OCI-LY3 (cell line): ENCODE data around the gene UGT3A1.
"Not testable (repeated sequence)": the region's sequence is repeated elsewhere in the genome, so short reads cannot be mapped to it uniquely, and the experiment has no call there.

ENCODE experiments used
- H2AFZ ChIP-seq: fragments of 200-600, 300-600 bp; shearing (Covaris generic); 2 replicates; pipeline ENCODE4 v1.6.0; 2014; ENCODE audit warnings: antibody characterized with exemption, low read depth, low read length
- H3K27ac ChIP-seq: fragments of 200-600, 300-600 bp; sonication (generic); 2 replicates; pipeline ENCODE4 v1.5.1; 2014; ENCODE audit warnings: mild to moderate bottlenecking, low read length, moderate library complexity, mixed read lengths
- H3K27me3 ChIP-seq: fragments of 200-600, 300-600 bp; sonication (generic); 2 replicates; pipeline ENCODE4 v1.6.1; 2014; ENCODE audit warnings: low read depth, low read length, mixed read lengths
- H3K36me3 ChIP-seq: fragments of 200-600, 300-600 bp; sonication (generic); replicated peaks from 2 replicates; pipeline ENCODE3; 2014; ENCODE audit warnings: low read depth, low read length, mixed read lengths
- H3K4me1 ChIP-seq: fragments of 300-600, 200-600 bp; sonication (generic); 2 replicates; pipeline ENCODE4 v1.6.1; 2014; ENCODE audit warnings: low read length, mixed read lengths
- H3K4me2 ChIP-seq: fragments of 200-600, 300-600 bp; sonication (generic); 2 replicates; pipeline ENCODE4 v1.6.1; 2014; ENCODE audit warnings: low read length, mixed read lengths
- H3K4me3 ChIP-seq: fragments of 300-600, 200-600 bp; sonication (generic); 2 replicates; pipeline ENCODE4 v1.5.1; 2014; ENCODE audit warnings: antibody characterized with exemption, mild to moderate bottlenecking, low read length, moderate library complexity
- H3K79me2 ChIP-seq: fragments of 300-600, 200-600 bp; shearing (Covaris generic); 2 replicates; pipeline ENCODE4 v1.6.1; 2014; ENCODE audit warnings: mild to moderate bottlenecking, low read length, mixed read lengths
- H3K9ac ChIP-seq: fragments of 300-600, 200-600 bp; shearing (Covaris generic); 2 replicates; pipeline ENCODE4 v1.6.0; 2014; ENCODE audit warnings: mild to moderate bottlenecking, low read length, moderate library complexity
- H3K9me3 ChIP-seq: fragments of 200-600, 300-600 bp; shearing (Covaris generic); 2 replicates; pipeline ENCODE4 v1.6.1; 2014; ENCODE audit warnings: low read length, mixed read lengths; ENCODE audit not compliant: insufficient read depth
- H4K20me1 ChIP-seq: fragments of 200-600, 300-600 bp; sonication (generic); 2 replicates; pipeline ENCODE4 v1.6.1; 2016; ENCODE audit warnings: low read length, mixed read lengths; ENCODE audit not compliant: insufficient read depth
- CTCF ChIP-seq: fragments of 200-600, 300-600 bp; sonication (generic); IDR thresholded peaks from 2 replicates; pipeline ENCODE4 v1.5.1; 2014; ENCODE audit warnings: antibody characterized with exemption, low read length, low read depth
- EZH2phosphoT487 ChIP-seq: fragments of 200-600 bp; shearing (Covaris generic); IDR thresholded peaks from 2 replicates; pipeline ENCODE4 v1.6.1; 2018; ENCODE audit warnings: antibody characterized with exemption, mixed run types, low read depth

The UGT3A1 gene

GRCh38 chr5:36027711-36028110, 36.5 kb upstream of the UGT3A1 start:
- Histone ChIP-seq H3K79me2 (no peaks in the 10 kb centered on the region), H3K27me3 (no peaks in the 10 kb centered on the region), H3K4me3 (no peak overlapping the region), H3K27ac (no peak overlapping the region), H3K4me2 (no peak overlapping the region), H4K20me1 (no peaks in the 10 kb centered on the region), H3K36me3 (no peaks in the 10 kb centered on the region), H3K9me3 (no peaks in the 10 kb centered on the region), H3K9ac (no peak overlapping the region), H2AFZ (no peak overlapping the region), H3K4me1 (no peaks in the 10 kb centered on the region)
- TF ChIP-seq EZH2phosphoT487 (no peak), CTCF (no peak)

GRCh38 chr5:36026706-36027465, 35.7 kb upstream of the UGT3A1 start:
- no peak overlapping the region for H3K27ac ChIP-seq
- TF ChIP-seq EZH2phosphoT487 (no peak), CTCF (no peak)
- no peak overlapping the region for H3K9ac ChIP-seq
- no peaks in the 10 kb centered on the region for H4K20me1 ChIP-seq
- H3K9me3 ChIP-seq, result no peaks in the 10 kb centered on the region
- H3K36me3 ChIP-seq, result no peaks in the 10 kb centered on the region
- no peaks in the 10 kb centered on the region for H3K79me2 ChIP-seq
- no peak overlapping the region for H3K4me2 ChIP-seq
- no peaks in the 10 kb centered on the region for H3K27me3 ChIP-seq
- no peaks in the 10 kb centered on the region for H3K4me1 ChIP-seq
- no peak overlapping the region for H2AFZ ChIP-seq
- no peak overlapping the region for H3K4me3 ChIP-seq

GRCh38 chr5:36022246-36022645, 31.1 kb upstream of the UGT3A1 start:
- not testable (repeated sequence) for H3K27ac ChIP-seq, H3K4me1 ChIP-seq, H3K79me2 ChIP-seq, H4K20me1 ChIP-seq, H3K4me2 ChIP-seq, H3K27me3 ChIP-seq, H3K9ac ChIP-seq, H3K36me3 ChIP-seq, H3K9me3 ChIP-seq, H2AFZ ChIP-seq, H3K4me3 ChIP-seq

- H3K36me3 ChIP-seq, H3K27ac ChIP-seq, H3K4me2 ChIP-seq, H4K20me1 ChIP-seq, H3K79me2 ChIP-seq, H3K4me1 ChIP-seq, H3K27me3 ChIP-seq, H2AFZ ChIP-seq, H3K9ac ChIP-seq, H3K9me3 ChIP-seq, H3K4me3 ChIP-seq: not testable (repeated sequence)
These were observed 28.4 kb upstream of the UGT3A1 start for GRCh38 chr5:36019584-36019983.

GRCh38 chr5:36017622-36018021, 26.4 kb upstream of the UGT3A1 start:
- Histone ChIP-seq H3K4me1 (no peaks in the 10 kb centered on the region), H3K27me3 (no peaks in the 10 kb centered on the region), H3K4me3 (no peak overlapping the region), H4K20me1 (no peaks in the 10 kb centered on the region), H3K79me2 (no peaks in the 10 kb centered on the region), H2AFZ (no peak overlapping the region), H3K9me3 (no peaks in the 10 kb centered on the region), H3K9ac (no peak overlapping the region), H3K27ac (no peak overlapping the region), H3K4me2 (no peak overlapping the region), H3K36me3 (no peaks in the 10 kb centered on the region)
- TF ChIP-seq EZH2phosphoT487 (no peak), CTCF (no peak)
